Epithelial cell of proximal tubule (primary cell): ENCODE results near the gene FRMD4B. TPM values are rescaled to one million over a fixed set of nuclear protein-coding genes. Genes with fewer than 3 reads are reported as not detected.

Source experiments
- DNase-seq: peaks from one replicate; pipeline ENCODE4 v3.0.0-alpha.2; 2011; ENCODE audit warnings: low read depth
- H3K4me3 ChIP-seq: 2 replicates; pipeline ENCODE4 v1.5.1; 2011; ENCODE audit warnings: low read depth, mild to moderate bottlenecking, low read length
- CTCF ChIP-seq: conservative IDR thresholded peaks from 2 replicates; pipeline ENCODE4 v1.5.1; 2012; ENCODE audit warnings: low read depth, mild to moderate bottlenecking, low read length
- total RNA-seq: library from RNA; depleted of rRNA; stranded (reverse); fragments of >200 nt; gene quantifications from 2 replicates; pipeline ENCODE4 v1.2.3, GENCODE V29; 2015

Gene FRMD4B
- 8.5 and 21.7 TPM in 2 replicates for total RNA-seq

GRCh38 chr3:69385723-69386555 lies at the start of gene FRMD4B:
Gene FRMD4B, minus strand, starts transcription at chr3:69386088. Its CDS starts 99 bp downstream, at chr3:69385989.
- TF ChIP-seq CTCF, result peak; percentile 50
- no peak for DNase-seq
- peak within 1 kb of the TSS; percentile 66 for H3K4me3 ChIP-seq

- H3K4me3 ChIP-seq, result no peak overlapping the region
- no peak for TF ChIP-seq CTCF
- DNase-seq, result no peak
Measured at GRCh38 chr3:69433969-69434325, 48.1 kb upstream of the FRMD4B start.

GRCh38 chr3:69433121-69433968 lies 47.5 kb upstream of the FRMD4B start:
- TF ChIP-seq CTCF, result no peak
- no peak overlapping the region for H3K4me3 ChIP-seq
- DNase-seq, result no peak

- no peak for TF ChIP-seq CTCF
- no peak overlapping the region for H3K4me3 ChIP-seq
- DNase-seq, result no peak
Measured at GRCh38 chr3:69428657-69429255, 42.9 kb upstream of the FRMD4B start.

- DNase-seq, result no peak
- peak; percentile 33 for TF ChIP-seq CTCF
- no peak overlapping the region for H3K4me3 ChIP-seq
Measured at GRCh38 chr3:69426967-69427304, 41.0 kb upstream of the FRMD4B start.

GRCh38 chr3:69426291-69426966 lies 40.5 kb upstream of the FRMD4B start:
- no peak for TF ChIP-seq CTCF
- H3K4me3 ChIP-seq, result no peak overlapping the region
- DNase-seq, result no peak
